ENCODE measurements around the gene ARPP19.

The ARPP19 gene

GRCh38 chr15:52511084-52511483, 57.7 kb downstream of the ARPP19 start:
- DNase-seq, result no peak

GRCh38 chr15:52509500-52510245, 59.2 kb downstream of the ARPP19 start:
- no peak for DNase-seq

GRCh38 chr15:52506549-52506948, 62.3 kb downstream of the ARPP19 start:
- DNase-seq, result no peak

- DNase-seq, result no peak
Measured at GRCh38 chr15:52505151-52505550, 63.7 kb downstream of the ARPP19 start.

GRCh38 chr15:52503788-52504496, 64.9 kb downstream of the ARPP19 start:
- DNase-seq, result no peak

- no peak for DNase-seq
Measured at GRCh38 chr15:52502608-52503007, 66.2 kb downstream of the ARPP19 start.

GRCh38 chr15:52499506-52499905, 69.3 kb downstream of the ARPP19 start:
- no peak for DNase-seq

- no peak for DNase-seq
Measured at GRCh38 chr15:52498706-52499105, 70.1 kb downstream of the ARPP19 start.
